ENCODE results near the gene ASB3. TPM values are rescaled to one million over a fixed set of nuclear protein-coding genes. Genes with fewer than 3 reads are reported as not detected.

The ASB3 gene
- polyA plus RNA-seq, 1 experiment: 10.9 TPM

- H3K4me3 ChIP-seq (ENCODE audit: low read depth, low read length): no peak overlapping the region
- no peaks in the 10 kb centered on the region for H3K27me3 ChIP-seq (ENCODE audit: control insufficient read depth, insufficient read depth, low read length)
- TF ChIP-seq CTCF (IDR thresholded peaks at IDR 0.05; ENCODE audit: insufficient read depth, low read depth, low read length): no peak
- ChIA-PET POLR2A (no interaction called here), CTCF (interaction anchor here (1.0 kb wide), 1 partner anchor 18 kb away, joined by 3 read pairs; no protein-coding TSS in a partner anchor)
- no peak for DNase-seq (ENCODE audit: low read depth)
- no peaks in the 10 kb centered on the region for H3K36me3 ChIP-seq (ENCODE audit: control insufficient read depth, insufficient read depth, low read length)
Observed at GRCh38 chr2:53655256-53655655, 131.5 kb downstream of the ASB3 start.

- Histone ChIP-seq H3K4me3 (ENCODE audit: low read depth, low read length) (no peak overlapping the region), H3K27me3 (ENCODE audit: control insufficient read depth, insufficient read depth, low read length) (no peaks in the 10 kb centered on the region), H3K36me3 (ENCODE audit: control insufficient read depth, insufficient read depth, low read length) (no peaks in the 10 kb centered on the region)
- POLR2A ChIA-PET: no interaction called here
- no peak for DNase-seq (ENCODE audit: low read depth)
- no peak for TF ChIP-seq CTCF (IDR thresholded peaks at IDR 0.05; ENCODE audit: insufficient read depth, low read depth, low read length)
- CTCF ChIA-PET: no interaction called here
Observed at GRCh38 chr2:53654396-53654795, 132.4 kb downstream of the ASB3 start.

GRCh38 chr2:53652131-53652530, 134.6 kb downstream of the ASB3 start:
- CTCF ChIA-PET: no interaction called here
- POLR2A ChIA-PET: no interaction called here
- TF ChIP-seq CTCF (IDR thresholded peaks at IDR 0.05; ENCODE audit: insufficient read depth, low read depth, low read length): no peak
- no peak overlapping the region for H3K4me3 ChIP-seq (ENCODE audit: low read depth, low read length)
- no peaks in the 10 kb centered on the region for H3K27me3 ChIP-seq (ENCODE audit: control insufficient read depth, insufficient read depth, low read length)
- no peak for DNase-seq (ENCODE audit: low read depth)
- no peaks in the 10 kb centered on the region for H3K36me3 ChIP-seq (ENCODE audit: control insufficient read depth, insufficient read depth, low read length)

- H3K36me3 ChIP-seq (ENCODE audit: control insufficient read depth, insufficient read depth, low read length): no peaks in the 10 kb centered on the region
- CTCF ChIA-PET: no interaction called here
- no peak for DNase-seq (ENCODE audit: low read depth)
- POLR2A ChIA-PET: no interaction called here
- H3K27me3 ChIP-seq (ENCODE audit: control insufficient read depth, insufficient read depth, low read length): no peaks in the 10 kb centered on the region
- no peak for TF ChIP-seq CTCF (IDR thresholded peaks at IDR 0.05; ENCODE audit: insufficient read depth, low read depth, low read length)
- no peak overlapping the region for H3K4me3 ChIP-seq (ENCODE audit: low read depth, low read length)
Observed at GRCh38 chr2:53646788-53647187, 140.0 kb downstream of the ASB3 start.

- no peak for TF ChIP-seq CTCF (IDR thresholded peaks at IDR 0.05; ENCODE audit: insufficient read depth, low read depth, low read length)
- H3K4me3 ChIP-seq (ENCODE audit: low read depth, low read length): no peak overlapping the region
- no peaks in the 10 kb centered on the region for H3K27me3 ChIP-seq (ENCODE audit: control insufficient read depth, insufficient read depth, low read length)
- no peak for DNase-seq (ENCODE audit: low read depth)
- no peaks in the 10 kb centered on the region for H3K36me3 ChIP-seq (ENCODE audit: control insufficient read depth, insufficient read depth, low read length)
- POLR2A ChIA-PET: no interaction called here
- CTCF ChIA-PET: no interaction called here
Observed at GRCh38 chr2:53641290-53641689, 145.5 kb downstream of the ASB3 start.
